ENCODE data around the gene MACROH2A2.

MACROH2A2 gene

GRCh38 chr10:70048030-70048723 is 4.5 kb upstream of the MACROH2A2 start:
- DNase-seq (ENCODE audit: insufficient read length, low spot score) (no peak), FAIRE-seq (no peak)
- TF ChIP-seq PAX5 (IDR thresholded peaks at IDR 0.05; ENCODE audit: insufficient read depth, low read length, severe bottlenecking) (no peak), TAF1 (IDR thresholded peaks at IDR 0.05; ENCODE audit: low read depth, low read length) (no peak), SPI1 (IDR thresholded peaks at IDR 0.05; ENCODE audit: low read depth, low read length) (no peak), POLR2A (IDR thresholded peaks at IDR 0.05; ENCODE audit: low read depth, low read length) (no peak), POLR2AphosphoS5 (IDR thresholded peaks at IDR 0.05; ENCODE audit: low read depth, low read length) (no peak), POU2F2 (IDR thresholded peaks at IDR 0.05; ENCODE audit: low read depth, low read length) (no peak)

- FAIRE-seq, result no peak
- no peak for DNase-seq (ENCODE audit: insufficient read length, low spot score)
- TF ChIP-seq POU2F2 (IDR thresholded peaks at IDR 0.05; ENCODE audit: low read depth, low read length) (no peak), PAX5 (IDR thresholded peaks at IDR 0.05; ENCODE audit: insufficient read depth, low read length, severe bottlenecking) (no peak), TAF1 (IDR thresholded peaks at IDR 0.05; ENCODE audit: low read depth, low read length) (no peak), SPI1 (IDR thresholded peaks at IDR 0.05; ENCODE audit: low read depth, low read length) (no peak), POLR2A (IDR thresholded peaks at IDR 0.05; ENCODE audit: low read depth, low read length) (no peak), POLR2AphosphoS5 (IDR thresholded peaks at IDR 0.05; ENCODE audit: low read depth, low read length) (no peak)
These were observed 798 bp upstream of the MACROH2A2 start for GRCh38 chr10:70051848-70052247.

DNA sequence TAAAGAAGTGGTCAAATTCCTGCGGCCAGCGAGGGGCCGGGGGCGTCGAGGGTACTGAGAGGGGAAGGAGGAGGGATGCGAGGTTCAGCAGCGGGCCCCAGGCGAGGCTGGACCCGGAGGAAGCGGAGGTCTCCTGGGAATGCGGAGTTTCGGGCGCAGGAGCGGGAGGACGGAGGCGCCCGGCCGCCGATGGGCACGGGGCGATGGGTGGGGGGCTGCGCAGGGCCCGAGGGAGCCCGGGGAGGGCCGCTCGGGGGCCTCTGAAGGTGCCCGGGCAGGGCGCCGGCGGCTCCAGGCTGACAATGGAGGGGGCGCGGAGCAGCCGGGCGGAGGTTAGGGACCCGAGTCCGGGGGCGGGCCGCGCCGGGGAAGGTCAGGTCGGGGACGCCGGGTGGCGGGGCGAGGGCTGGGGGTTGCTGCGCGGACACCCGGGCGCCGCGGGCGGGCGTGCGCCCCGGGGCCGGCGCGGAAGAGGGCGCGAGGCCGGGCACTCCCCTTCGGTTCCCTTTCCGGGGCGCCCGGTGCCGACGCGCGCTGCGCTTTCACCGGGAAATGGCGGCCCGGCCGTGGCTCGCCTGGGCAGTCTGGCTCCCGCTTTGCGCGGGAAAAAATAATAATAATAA is 683 bp downstream of the MACROH2A2 start:
- no peak for DNase-seq (ENCODE audit: insufficient read length, low spot score)
- TF ChIP-seq PAX5 (IDR thresholded peaks at IDR 0.05; ENCODE audit: insufficient read depth, low read length, severe bottlenecking) (no peak), SPI1 (IDR thresholded peaks at IDR 0.05; ENCODE audit: low read depth, low read length) (no peak), TAF1 (IDR thresholded peaks at IDR 0.05; ENCODE audit: low read depth, low read length) (no peak), POU2F2 (IDR thresholded peaks at IDR 0.05; ENCODE audit: low read depth, low read length) (no peak), POLR2AphosphoS5 (IDR thresholded peaks at IDR 0.05; ENCODE audit: low read depth, low read length) (no peak), POLR2A (IDR thresholded peaks at IDR 0.05; ENCODE audit: low read depth, low read length) (no peak)
- FAIRE-seq, result no peak

GRCh38 chr10:70053841-70054288 is 1.2 kb downstream of the MACROH2A2 start:
- no peak for DNase-seq (ENCODE audit: insufficient read length, low spot score)

GRCh38 chr10:70054902-70055301 is 2.3 kb downstream of the MACROH2A2 start:
- FAIRE-seq (no peak), DNase-seq (ENCODE audit: insufficient read length, low spot score) (no peak)
- TF ChIP-seq POLR2AphosphoS5 (IDR thresholded peaks at IDR 0.05; ENCODE audit: low read depth, low read length), result no peak
- no peak for TF ChIP-seq PAX5 (IDR thresholded peaks at IDR 0.05; ENCODE audit: insufficient read depth, low read length, severe bottlenecking)
- no peak for TF ChIP-seq SPI1 (IDR thresholded peaks at IDR 0.05; ENCODE audit: low read depth, low read length)
- no peak for TF ChIP-seq POU2F2 (IDR thresholded peaks at IDR 0.05; ENCODE audit: low read depth, low read length)
- no peak for TF ChIP-seq TAF1 (IDR thresholded peaks at IDR 0.05; ENCODE audit: low read depth, low read length)
- TF ChIP-seq POLR2A (IDR thresholded peaks at IDR 0.05; ENCODE audit: low read depth, low read length), result no peak

More at GRCh38 chr10:70053841-70054288, 1.2 kb downstream of the MACROH2A2 start:
- TF ChIP-seq POU2F2 (IDR thresholded peaks at IDR 0.05; ENCODE audit: low read depth, low read length) (no peak), PAX5 (IDR thresholded peaks at IDR 0.05; ENCODE audit: insufficient read depth, low read length, severe bottlenecking) (no peak), POLR2AphosphoS5 (IDR thresholded peaks at IDR 0.05; ENCODE audit: low read depth, low read length) (no peak), TAF1 (IDR thresholded peaks at IDR 0.05; ENCODE audit: low read depth, low read length) (no peak), SPI1 (IDR thresholded peaks at IDR 0.05; ENCODE audit: low read depth, low read length) (no peak), POLR2A (IDR thresholded peaks at IDR 0.05; ENCODE audit: low read depth, low read length) (no peak)
- no peak for FAIRE-seq

DNA sequence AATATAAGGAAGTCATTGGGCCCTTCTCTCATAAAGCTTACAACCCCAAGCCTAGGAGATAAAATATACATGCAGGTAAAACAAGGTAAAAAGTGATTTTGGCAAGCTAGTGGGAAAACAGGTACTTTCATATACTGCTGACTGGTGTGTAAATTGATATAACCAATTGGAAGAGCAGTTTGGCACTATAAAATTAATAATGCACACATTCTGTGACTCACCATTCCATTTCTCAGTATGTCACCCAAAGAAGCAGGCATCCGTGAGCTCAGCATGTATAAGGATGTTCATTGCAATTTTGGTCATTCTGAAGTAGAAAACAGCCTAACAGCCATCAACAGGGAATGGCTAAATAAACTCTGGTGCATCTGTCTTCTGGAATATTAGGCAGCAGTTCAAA is 2.9 kb downstream of the MACROH2A2 start:
- DNase-seq (ENCODE audit: insufficient read length, low spot score), result no peak
- no peak for FAIRE-seq
- no peak for TF ChIP-seq POLR2AphosphoS5 (IDR thresholded peaks at IDR 0.05; ENCODE audit: low read depth, low read length)
- no peak for TF ChIP-seq POLR2A (IDR thresholded peaks at IDR 0.05; ENCODE audit: low read depth, low read length)
- no peak for TF ChIP-seq POU2F2 (IDR thresholded peaks at IDR 0.05; ENCODE audit: low read depth, low read length)
- no peak for TF ChIP-seq TAF1 (IDR thresholded peaks at IDR 0.05; ENCODE audit: low read depth, low read length)
- TF ChIP-seq PAX5 (IDR thresholded peaks at IDR 0.05; ENCODE audit: insufficient read depth, low read length, severe bottlenecking), result no peak
- no peak for TF ChIP-seq SPI1 (IDR thresholded peaks at IDR 0.05; ENCODE audit: low read depth, low read length)

DNA sequence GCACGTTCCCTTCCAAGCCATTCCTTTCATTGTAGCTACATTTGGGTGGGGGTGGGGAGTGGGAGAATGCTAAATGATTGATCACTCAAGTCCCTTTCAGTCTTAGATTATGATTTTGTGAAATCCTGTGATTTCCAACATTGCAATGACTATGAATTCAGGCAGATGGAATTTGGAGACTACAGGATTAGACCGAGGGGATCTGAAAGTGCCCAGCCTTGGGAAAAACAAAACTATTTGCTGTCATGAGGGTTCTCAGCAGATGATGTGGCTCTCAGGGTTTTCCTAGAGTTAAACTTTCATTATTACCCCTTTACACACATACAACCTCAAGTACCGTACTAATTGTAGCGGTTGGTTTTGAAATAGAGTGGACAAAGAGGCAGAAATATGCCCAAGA is 4.7 kb downstream of the MACROH2A2 start:
- TF ChIP-seq TAF1 (IDR thresholded peaks at IDR 0.05; ENCODE audit: low read depth, low read length) (no peak), POLR2A (IDR thresholded peaks at IDR 0.05; ENCODE audit: low read depth, low read length) (no peak), POU2F2 (IDR thresholded peaks at IDR 0.05; ENCODE audit: low read depth, low read length) (no peak), POLR2AphosphoS5 (IDR thresholded peaks at IDR 0.05; ENCODE audit: low read depth, low read length) (no peak), SPI1 (IDR thresholded peaks at IDR 0.05; ENCODE audit: low read depth, low read length) (no peak), PAX5 (IDR thresholded peaks at IDR 0.05; ENCODE audit: insufficient read depth, low read length, severe bottlenecking) (no peak)
- DNase-seq (ENCODE audit: insufficient read length, low spot score) (no peak), FAIRE-seq (no peak)

- DNase-seq (ENCODE audit: insufficient read length, low spot score) (no peak), FAIRE-seq (no peak)
- TF ChIP-seq PAX5 (IDR thresholded peaks at IDR 0.05; ENCODE audit: insufficient read depth, low read length, severe bottlenecking) (no peak), POU2F2 (IDR thresholded peaks at IDR 0.05; ENCODE audit: low read depth, low read length) (no peak)
These were observed 7.7 kb downstream of the MACROH2A2 start for GRCh38 chr10:70060389-70060788.

DNA sequence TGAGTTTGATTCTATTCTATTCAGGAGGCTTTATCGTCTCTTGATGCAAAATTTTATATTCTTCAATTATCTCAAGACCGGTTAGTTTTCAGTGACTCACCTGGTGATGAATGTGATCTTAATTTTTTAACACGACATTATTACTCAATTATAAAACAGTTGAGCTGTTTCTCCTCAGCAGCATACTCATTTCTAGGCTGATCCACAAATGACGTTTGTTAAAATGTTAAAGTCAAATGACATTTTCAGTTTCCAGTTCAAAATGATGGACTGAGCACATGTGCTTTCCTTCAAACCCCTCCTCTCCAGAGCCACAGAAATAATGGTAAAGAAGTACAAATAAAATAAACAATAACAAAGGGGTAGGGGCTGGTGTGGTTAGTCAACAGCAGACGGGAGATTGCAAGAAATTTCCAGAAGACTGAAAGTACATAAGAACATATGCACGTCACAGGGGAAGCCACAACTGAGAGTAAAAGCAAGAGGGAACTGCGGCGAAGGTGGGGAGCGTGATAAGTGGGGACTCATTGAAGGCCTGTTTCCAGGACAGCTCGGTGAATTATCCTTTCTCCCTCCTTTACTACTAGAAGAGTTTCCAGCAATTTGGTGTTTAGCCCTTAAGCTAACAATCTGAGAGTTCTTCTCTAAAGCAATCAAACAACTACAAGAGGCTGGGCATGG is 10.9 kb downstream of the MACROH2A2 start:
- no peak for TF ChIP-seq SPI1 (IDR thresholded peaks at IDR 0.05; ENCODE audit: low read depth, low read length)
- TF ChIP-seq POU2F2 (IDR thresholded peaks at IDR 0.05; ENCODE audit: low read depth, low read length), result no peak
- FAIRE-seq (no peak), DNase-seq (ENCODE audit: insufficient read length, low spot score) (no peak)

All from GM12891 (cell line).